GM03348 (cell line): ENCODE data around the gene ATP9B.

ENCODE experiments used
- DNase-seq: peaks from one replicate; pipeline ENCODE4 v3.0.0; 2012; ENCODE audit warnings: low spot score

Gene ATP9B

GRCh38 chr18:79413025-79413424 lies 343.8 kb downstream of the ATP9B start:
- DNase-seq = no peak

GRCh38 chr18:79413426-79413825 lies 344.2 kb downstream of the ATP9B start:
- DNase-seq = no peak

- no peak for DNase-seq
Measured at GRCh38 chr18:79413901-79414300, 344.7 kb downstream of the ATP9B start.

- DNase-seq = no peak
Measured at GRCh38 chr18:79416022-79416676, 347.0 kb downstream of the ATP9B start.

GRCh38 chr18:79416677-79417052 lies 347.5 kb downstream of the ATP9B start:
- DNase-seq = no peak

- no peak for DNase-seq
Measured at GRCh38 chr18:79418236-79418635, 349.0 kb downstream of the ATP9B start.

GRCh38 chr18:79418642-79419041 lies 349.4 kb downstream of the ATP9B start:
- no peak for DNase-seq

- no peak for DNase-seq
Measured at GRCh38 chr18:79420033-79420745, 351.0 kb downstream of the ATP9B start.

GRCh38 chr18:79421275-79421857 lies 352.2 kb downstream of the ATP9B start:
- DNase-seq = no peak

GRCh38 chr18:79422022-79422782 lies 353.0 kb downstream of the ATP9B start:
- peak; percentile 72 for DNase-seq

- no peak for DNase-seq
Measured at GRCh38 chr18:79422783-79423165, 353.6 kb downstream of the ATP9B start.

- DNase-seq = no peak
Measured at GRCh38 chr18:79423211-79424007, 354.2 kb downstream of the ATP9B start.

GRCh38 chr18:79424008-79424565 lies 354.9 kb downstream of the ATP9B start:
- DNase-seq = no peak

GRCh38 chr18:79424880-79425568 lies 355.8 kb downstream of the ATP9B start:
- DNase-seq = no peak

- no peak for DNase-seq
Measured at GRCh38 chr18:79425569-79425886, 356.3 kb downstream of the ATP9B start.

- DNase-seq = no peak
Measured at GRCh38 chr18:79426376-79427300, 357.4 kb downstream of the ATP9B start.

GRCh38 chr18:79427368-79428225 lies 358.4 kb downstream of the ATP9B start:
- no peak for DNase-seq
